CD4-positive, alpha-beta T cell (primary cell): ENCODE data around the gene RGS4. TPM values are rescaled to one million over a fixed set of nuclear protein-coding genes. Genes with fewer than 3 reads are reported as not detected.

Experiments used
- ATAC-seq: fragments of 200-7000 bp; cut with Tn5 transposase; one replicate; pipeline ENCODE4 v1.10.0; 2022; ENCODE audit warnings: mild to moderate bottlenecking; ENCODE audit not compliant: poor library complexity
- CTCF ChIA-PET: fragments of 350-600 bp; sonication (Branson Sonifier 250); formaldehyde crosslinking; loops from one replicate; lab custom pipeline; 2021; ENCODE audit warnings: antibody characterized with exemption, inconsistent platforms; lab: Charles Lee
- POLR2A ChIA-PET: fragments of 350-600 bp; sonication (Branson Sonifier 250); formaldehyde crosslinking; loops from one replicate; lab custom pipeline; 2021; ENCODE audit warnings: antibody characterized with exemption, inconsistent platforms; lab: Charles Lee
- DNase-seq, 14 experiments: peaks; one replicate each; pipeline ENCODE4 v3.0.0-alpha.2; 2013 to 2020; ENCODE audit warnings: mixed read lengths in 2 of 14
- H3K27ac ChIP-seq, 2 donors: one replicate each; pipeline versions ENCODE4 v1.5.1 to v1.7.0; 2013; ENCODE audit warnings: low read length in 2 of 2, low read depth in 1 of 2, mild to moderate bottlenecking in 1 of 2
- H3K27me3 ChIP-seq, 2 experiments: 1 replicate in 1 of 2; 2 replicates in 1 of 2; pipeline versions ENCODE4 v1.6.1 to v1.7.0; 2013; ENCODE audit warnings: low read length in 2 of 2, control low read depth in 1 of 2, mild to moderate bottlenecking in 1 of 2, moderate library complexity in 1 of 2; ENCODE audit not compliant: insufficient read depth in 2 of 2, control insufficient read depth in 1 of 2
- H3K36me3 ChIP-seq: one replicate; pipeline ENCODE4 v1.6.1; 2013; ENCODE audit warnings: low read length, control low read depth; ENCODE audit not compliant: insufficient read depth
- H3K4me1 ChIP-seq: one replicate; pipeline ENCODE4 v1.6.1; 2013; ENCODE audit warnings: low read length, control low read depth; ENCODE audit not compliant: insufficient read depth
- H3K4me3 ChIP-seq: one replicate; pipeline ENCODE4 v1.5.1; 2013; ENCODE audit warnings: mild to moderate bottlenecking, low read length, moderate library complexity
- H3K9me3 ChIP-seq, 2 experiments: 1 replicate in 1 of 2; 2 replicates in 1 of 2; pipeline versions ENCODE4 v1.6.1 to v1.7.0; 2013; ENCODE audit warnings: low read length in 2 of 2, mild to moderate bottlenecking in 2 of 2, control low read depth in 1 of 2, moderate library complexity in 1 of 2; ENCODE audit not compliant: control insufficient read depth in 1 of 2, insufficient read depth in 1 of 2
- H3K27ac Mint-ChIP-seq: one replicate; pipeline ENCODE4 v1.8.0; 2020; ENCODE audit warnings: mixed read lengths
- H3K27me3 Mint-ChIP-seq: one replicate; pipeline ENCODE4 v1.8.0; 2021; ENCODE audit warnings: mixed read lengths
- H3K36me3 Mint-ChIP-seq: one replicate; pipeline ENCODE4 v1.8.0; 2021; ENCODE audit warnings: low read depth, mixed read lengths
- H3K4me1 Mint-ChIP-seq: one replicate; pipeline ENCODE4 v1.8.0; 2021; ENCODE audit warnings: low read depth, mixed read lengths
- H3K4me3 Mint-ChIP-seq: one replicate; pipeline ENCODE4 v1.8.0; 2020; ENCODE audit warnings: mild to moderate bottlenecking, mixed read lengths
- H3K9me3 Mint-ChIP-seq: one replicate; pipeline ENCODE4 v1.8.0; 2020; ENCODE audit warnings: mixed read lengths
- CTCF ChIP-seq: fragments of 200-600 bp; IDR thresholded peaks from one replicate; pipeline ENCODE4 v1.8.0; 2022; ENCODE audit warnings: antibody characterized with exemption, mild to moderate bottlenecking
- intact Hi-C, 2 experiments: fragments of 100-400 bp; cut with DNase I in 1 of 2; cut with micrococcal nuclease in 1 of 2; formaldehyde crosslinking; loops; one replicate each; pipeline versions ENCODE4 v1.15.1 to v1.9.0; 2023 to 2025; cut with DNase I, micrococcal nuclease
- total RNA-seq, 174 experiments: library from RNA in 2 of 174; stranded (reverse) in 2 of 174; gene quantifications; one replicate each; pipeline ENCODE4 v1.2.3 and lab custom pipeline; 2021 to 2026

The RGS4 gene
- total RNA-seq, 2 experiments from 2014 or later: not detected

DNA sequence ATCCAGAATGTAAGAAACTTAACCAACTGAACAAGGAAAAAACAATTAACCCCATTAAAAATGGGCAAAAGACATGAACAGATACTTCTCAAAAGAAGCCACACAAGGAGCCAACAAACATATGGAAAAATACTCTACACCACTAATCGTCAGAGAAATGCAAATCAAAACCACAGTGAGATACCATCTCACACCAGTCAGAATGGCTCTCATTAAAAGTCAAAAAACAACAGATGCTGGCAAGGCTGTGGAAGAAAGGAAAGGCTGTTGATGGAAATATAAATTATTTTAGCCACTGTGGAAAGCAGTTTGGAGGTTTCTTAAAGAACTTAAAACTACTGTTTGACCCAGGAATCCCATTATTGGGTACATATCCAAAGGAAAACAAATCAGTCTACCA, 51.2 kb downstream of the RGS4 start:
- no peak for ATAC-seq
- no peak for TF ChIP-seq CTCF
- H3K4me1 ChIP-seq: no peaks in the 10 kb centered on the region
- ChIA-PET POLR2A (no interaction called here), CTCF (no interaction called here)
- H3K27me3 ChIP-seq: peaks cover 0 to 3% of the 10 kb centered on the region in 2 experiments
- intact Hi-C loops: no loop called here
- H3K36me3 Mint-ChIP-seq: no peaks in the 10 kb centered on the region
- H3K27ac ChIP-seq: no peak overlapping the region
- H3K4me1 Mint-ChIP-seq: no peaks in the 10 kb centered on the region
- H3K9me3 ChIP-seq: no peaks in the 10 kb centered on the region
- no peak overlapping the region for H3K27ac Mint-ChIP-seq
- H3K4me3 Mint-ChIP-seq: no peak overlapping the region
- H3K36me3 ChIP-seq: no peaks in the 10 kb centered on the region
- H3K9me3 Mint-ChIP-seq: no peaks in the 10 kb centered on the region
- no peak for DNase-seq
- H3K4me3 ChIP-seq: no peak overlapping the region
- H3K27me3 Mint-ChIP-seq: peaks cover 17% of the 10 kb centered on the region

DNA sequence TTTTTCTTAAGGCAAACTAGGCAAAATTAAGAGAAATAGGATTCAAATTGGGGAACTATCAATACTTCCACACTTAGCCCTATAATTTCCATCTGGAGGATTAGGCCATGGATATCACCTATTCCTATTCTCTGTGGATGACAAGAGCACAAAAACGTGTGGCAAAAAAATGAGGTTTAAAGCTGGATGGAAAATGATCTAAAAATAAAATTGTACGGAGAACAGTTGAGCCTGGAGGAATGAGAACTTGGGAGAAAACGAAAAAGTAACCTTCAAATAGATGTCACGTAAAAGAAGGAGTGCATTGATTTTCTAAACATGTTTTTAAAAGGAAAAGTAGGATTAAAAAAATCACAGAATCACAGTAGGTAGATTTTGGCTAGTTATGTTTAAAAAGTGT, 55.7 kb downstream of the RGS4 start:
- no peaks in the 10 kb centered on the region for H3K27me3 ChIP-seq
- Mint-ChIP-seq H3K9me3 (no peaks in the 10 kb centered on the region), H3K27ac (no peak overlapping the region), H3K4me3 (no peak overlapping the region), H3K36me3 (no peaks in the 10 kb centered on the region), H3K27me3 (peaks cover 11% of the 10 kb centered on the region), H3K4me1 (no peaks in the 10 kb centered on the region)
- DNase-seq (no peak), ATAC-seq (no peak)
- POLR2A ChIA-PET: no interaction called here
- no peaks in the 10 kb centered on the region for H3K4me1 ChIP-seq
- H3K27ac ChIP-seq: no peak overlapping the region
- no peaks in the 10 kb centered on the region for H3K36me3 ChIP-seq
- no peak overlapping the region for H3K4me3 ChIP-seq
- no peaks in the 10 kb centered on the region for H3K9me3 ChIP-seq
- no peak for TF ChIP-seq CTCF
- intact Hi-C loops: no loop called here
- CTCF ChIA-PET: no interaction called here

Other genes starting within 250 kb of the RGS4 start
- gene CCDC190, start 208.2 kb upstream of the RGS4 start, total RNA-seq: not detected
- gene RGS5, start 133.6 kb downstream of the RGS4 start, total RNA-seq: 1 to 10 TPM; 1.2 to 1.6 TPM